ENCODE data around the gene ITGAL.
"Not testable (repeated sequence)": the region's sequence is repeated elsewhere in the genome, so short reads cannot be mapped to it uniquely, and the experiment has no call there.

Gene ITGAL

GRCh38 chr16:30474074-30474452 is 1.5 kb downstream of the ITGAL start:
- TF ChIP-seq SNAI2 (CRISPR knock-in tag; IDR thresholded peaks at IDR 0.05), result no peak

GRCh38 chr16:30474684-30475083 is 2.1 kb downstream of the ITGAL start:
- TF ChIP-seq POU6F1 (CRISPR knock-in tag; IDR thresholded peaks at IDR 0.05; ENCODE audit: borderline replicate concordance, low read depth), result no peak
- no peak for TF ChIP-seq ZNF8 (CRISPR knock-in tag; IDR thresholded peaks at IDR 0.05)
- no peak for TF ChIP-seq PATZ1 (CRISPR knock-in tag; IDR thresholded peaks at IDR 0.05; ENCODE audit: borderline replicate concordance)
- no peak for TF ChIP-seq GLIS3 (CRISPR knock-in tag; IDR thresholded peaks at IDR 0.05)
- TF ChIP-seq TCF4 (CRISPR knock-in tag; IDR thresholded peaks at IDR 0.05; ENCODE audit: borderline replicate concordance), result no peak
- no peak for TF ChIP-seq CSRNP3 (CRISPR knock-in tag; IDR thresholded peaks at IDR 0.05)
- no peak for TF ChIP-seq CSDC2 (CRISPR knock-in tag; IDR thresholded peaks at IDR 0.05)
- TF ChIP-seq OSR1 (CRISPR knock-in tag; IDR thresholded peaks at IDR 0.05), result no peak
- no peak for TF ChIP-seq RARB (CRISPR knock-in tag; IDR thresholded peaks at IDR 0.05)
- no peak for TF ChIP-seq PPARA (CRISPR knock-in tag; IDR thresholded peaks at IDR 0.05; ENCODE audit: borderline replicate concordance)
- ATAC-seq, result no peak

More at GRCh38 chr16:30474074-30474452, 1.5 kb downstream of the ITGAL start:
- ATAC-seq, result no peak

- TF ChIP-seq CSDC2 (CRISPR knock-in tag; IDR thresholded peaks at IDR 0.05), result no peak
- TF ChIP-seq PPARA (CRISPR knock-in tag; IDR thresholded peaks at IDR 0.05; ENCODE audit: borderline replicate concordance), result no peak
- TF ChIP-seq ZNF70 (CRISPR knock-in tag; IDR thresholded peaks at IDR 0.05), result no peak
- TF ChIP-seq SNAI2 (CRISPR knock-in tag; IDR thresholded peaks at IDR 0.05), result no peak
- TF ChIP-seq PATZ1 (CRISPR knock-in tag; IDR thresholded peaks at IDR 0.05; ENCODE audit: borderline replicate concordance), result no peak
- TF ChIP-seq ESRRG (CRISPR knock-in tag; IDR thresholded peaks at IDR 0.05), result no peak
- TF ChIP-seq CREB5 (CRISPR knock-in tag; IDR thresholded peaks at IDR 0.05; ENCODE audit: low read depth), result no peak
- TF ChIP-seq ZC3H10 (CRISPR knock-in tag; IDR thresholded peaks at IDR 0.05), result no peak
- TF ChIP-seq ZNF8 (CRISPR knock-in tag; IDR thresholded peaks at IDR 0.05), result no peak
- TF ChIP-seq TSHZ2 (CRISPR knock-in tag; IDR thresholded peaks at IDR 0.05), result no peak
- no peak for TF ChIP-seq POU6F1 (CRISPR knock-in tag; IDR thresholded peaks at IDR 0.05; ENCODE audit: borderline replicate concordance, low read depth)
- no peak for TF ChIP-seq GLIS3 (CRISPR knock-in tag; IDR thresholded peaks at IDR 0.05)
- no peak for TF ChIP-seq RARB (CRISPR knock-in tag; IDR thresholded peaks at IDR 0.05)
- no peak for ATAC-seq
Observed at GRCh38 chr16:30476991-30477390, 4.4 kb downstream of the ITGAL start.

GRCh38 chr16:30477773-30478172 is 5.2 kb downstream of the ITGAL start:
- not testable (repeated sequence) for ATAC-seq

All from SK-N-SH treated with all-trans-retinoic acid at 6 μM for 48 hours (cell line).